Vagina (tissue), 2 donors: ENCODE data around the gene DNAH14.

Experiments
- CTCF ChIP-seq, 3 experiments: fragments of 450-650 bp in 2 of 3; fragments of 200-600 bp in 1 of 3; sonication (generic) in 1 of 3; IDR thresholded peaks; one replicate each; pipeline ENCODE4 v1.5.1; 2017 to 2019; ENCODE audit warnings: antibody characterized with exemption in 3 of 3, mild to moderate bottlenecking in 2 of 3, moderate library complexity in 2 of 3
- POLR2AphosphoS5 ChIP-seq, 2 donors: sonication (generic); formaldehyde crosslinking; IDR thresholded peaks; one replicate each; pipeline ENCODE4 v1.9.0; 2017; ENCODE audit warnings: antibody characterized with exemption in 2 of 2, mild to moderate bottlenecking in 2 of 2, low read depth in 1 of 2; ENCODE audit not compliant: insufficient read depth in 1 of 2

GRCh38 chr1:225230483-225230882 lies 301.0 kb downstream of the DNAH14 start:
- no peak for TF ChIP-seq CTCF (IDR thresholded peaks at IDR 0.05)
- no peak for TF ChIP-seq POLR2AphosphoS5 (IDR thresholded peaks at IDR 0.05; ENCODE audit: insufficient read depth in 1 of 2, low read depth in 1 of 2)
